Heart right ventricle (tissue), 16 donors: ENCODE data around the gene AK9. TPM values are rescaled to one million over a fixed set of nuclear protein-coding genes. Genes with fewer than 3 reads are reported as not detected.
"Not testable (repeated sequence)": the region's sequence is repeated elsewhere in the genome, so short reads cannot be mapped to it uniquely, and the experiment has no call there.

Experiments used
- ATAC-seq, 8 donors: fragments of 200-7000 bp; cut with Tn5 transposase; one replicate each; pipeline ENCODE4 v1.9.1; 2020; ENCODE audit warnings: mild to moderate bottlenecking in 8 of 8, moderate library complexity in 8 of 8, moderate number of reproducible peaks in 1 of 8
- DNase-seq, 2 donors: peaks; one replicate each; pipeline ENCODE4 v3.0.0-alpha.2; 2020
- H3K27ac ChIP-seq, 10 donors: fragments of 200-600 bp; sonication (generic) in 2 of 10; one replicate each; pipeline versions ENCODE4 v1.5.0 to v1.8.0; 2020 to 2022; ENCODE audit warnings: mild to moderate bottlenecking in 3 of 10
- H3K27me3 ChIP-seq, 7 donors: fragments of 200-600 bp; one replicate each; pipeline ENCODE4 v1.8.0; 2021 to 2022; ENCODE audit warnings: mild to moderate bottlenecking in 2 of 7
- H3K36me3 ChIP-seq, 9 donors: fragments of 200-600 bp; sonication (generic) in 1 of 9; one replicate each; pipeline versions ENCODE4 v1.5.0 to v1.8.0; 2020 to 2022; ENCODE audit warnings: mild to moderate bottlenecking in 2 of 9
- H3K4me1 ChIP-seq, 9 donors: fragments of 200-600 bp; sonication (generic) in 1 of 9; one replicate each; pipeline versions ENCODE4 v1.5.0 to v1.8.0; 2020 to 2022; ENCODE audit warnings: mild to moderate bottlenecking in 4 of 9
- H3K4me3 ChIP-seq, 10 donors: fragments of 200-600 bp; sonication (generic) in 2 of 10; one replicate each; pipeline versions ENCODE4 v1.5.0 to v1.8.0; 2020 to 2022; ENCODE audit warnings: mild to moderate bottlenecking in 7 of 10, moderate library complexity in 2 of 10
- H3K9me3 ChIP-seq, 11 donors: fragments of 200-600 bp in 10 of 11; sonication (generic) in 2 of 11; one replicate each; pipeline versions ENCODE4 v1.5.0 to v1.8.0; 2013 to 2022; ENCODE audit warnings: mild to moderate bottlenecking in 2 of 11, control low read depth in 1 of 11, moderate library complexity in 1 of 11
- WGBS, 2 donors: extraction: QIAGEN DNeasy Blood & Tissue Kit; methylation state at CpG; one replicate each; pipeline ENCODE4 v1.1.7; 2013; ENCODE audit warnings: inconsistent platforms in 1 of 2; 5-methylcytosine and 5-hydroxymethylcytosine counted together
- intact Hi-C, 10 donors: fragments of 100-400 bp; cut with DNase I; formaldehyde crosslinking; loops; one replicate each; pipeline versions ENCODE4 v1.11.1 to v1.14.2; 2022
- polyA plus RNA-seq, 2 donors: library from polyadenylated mRNA; stranded (reverse); fragments of 200-250 nt; gene quantifications; one replicate each; pipeline ENCODE4 v1.2.3, GENCODE V29; 2013
- total RNA-seq, 10 donors: library from RNA; stranded (reverse); fragmentation: NEBNext Ultra II Directional in 3 of 10; extraction: Animal tissue kit (Norgen Biotek cat#: 25700) in 3 of 10; gene quantifications; one replicate each; pipeline versions ENCODE4 v1.2.1 to v1.2.4, GENCODE V29; 2021 to 2023
- TF ChIP-seq, protein P1 (sequence below), 9 donors: fragments of 200-600 bp; sonication (generic) in 2 of 9; IDR thresholded peaks; one replicate each; pipeline versions ENCODE4 v1.5.0 to v1.8.0; 2021 to 2022; ENCODE audit warnings: antibody characterized with exemption in 9 of 9, mild to moderate bottlenecking in 5 of 9, moderate library complexity in 1 of 9
- donor health status: Arrhythmogenic right ventricular cardiomyopathy.
- donor health status: ischemic (EF 13 %, LVEDD 7.1; RV severe dilation, severe dysfunction).
- donor health status: healthy with polysubstance abuse.
- donor health status: DM: no; HTN: yes; CAD: no.
- donor health status: DM: no; HTN: no; CAD: no.
- donor health status: ischemic (EF 25% LVEDD 6.9; RV normal size, moderate dysfunction).
- donor health status: ischemic (EF 25% LVEDD 5.7; RV mildly dilated, moderate dysfunction).
- donor health status: healthy.
- donor health status: DM: yes; HTN: yes; CAD: no.
- donor health status: Ischemic cardiomyopathy.
- donor health status: ischemic (EF 35%, LVEDD 5.7; RV mildly dilated, moderate dysfunction).
- donor health status: nonischemic (EF 11% LVEDD 7.7; RV severe dilation, severe dysfunction).
- donor health status: DM: yes; HTN: yes; CAD: no.
- donor health status: PGD.
- donor health status: ischemic (EF 29% LVEDD 5.4; RV normal size, mild dysfunction).
- donor health status: nonischemic (EF 23%, LVEDD 6.1; RV moderate dilation, normal function).

Gene AK9
- total and polyA plus RNA-seq, 12 donors, result 4.6 to 17.0 (median 10.9) TPM

DNA sequence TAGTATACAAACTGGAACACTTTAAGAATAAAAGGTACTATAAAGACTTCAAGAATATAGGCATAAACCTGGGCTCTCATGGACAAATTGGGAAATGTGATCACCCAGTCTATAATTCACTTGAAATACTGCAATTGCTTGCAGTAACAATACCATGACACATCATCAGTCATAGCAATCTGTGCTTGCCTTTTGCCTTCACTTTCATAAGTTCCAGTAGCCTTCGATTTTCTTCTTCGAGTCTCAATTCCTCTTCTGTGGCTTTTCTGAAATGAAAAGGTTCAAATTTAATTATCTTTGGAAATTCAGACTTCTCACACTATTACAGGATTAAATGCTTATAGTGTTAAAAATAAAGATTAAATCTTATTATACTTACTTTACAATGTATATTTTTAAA is 111.6 kb downstream of the AK9 start:
- Histone ChIP-seq H3K4me1 (no peaks in the 10 kb centered on the region), H3K27me3 (no peaks in the 10 kb centered on the region), H3K36me3 (peaks cover 0 to 12% (median 0%) of the 10 kb centered on the region in 9 donors), H3K9me3 (peaks cover 0 to 6% (median 0%) of the 10 kb centered on the region in 11 donors), H3K27ac (no peak overlapping the region), H3K4me3 (no peak overlapping the region)
- TF ChIP-seq, protein P1, sequence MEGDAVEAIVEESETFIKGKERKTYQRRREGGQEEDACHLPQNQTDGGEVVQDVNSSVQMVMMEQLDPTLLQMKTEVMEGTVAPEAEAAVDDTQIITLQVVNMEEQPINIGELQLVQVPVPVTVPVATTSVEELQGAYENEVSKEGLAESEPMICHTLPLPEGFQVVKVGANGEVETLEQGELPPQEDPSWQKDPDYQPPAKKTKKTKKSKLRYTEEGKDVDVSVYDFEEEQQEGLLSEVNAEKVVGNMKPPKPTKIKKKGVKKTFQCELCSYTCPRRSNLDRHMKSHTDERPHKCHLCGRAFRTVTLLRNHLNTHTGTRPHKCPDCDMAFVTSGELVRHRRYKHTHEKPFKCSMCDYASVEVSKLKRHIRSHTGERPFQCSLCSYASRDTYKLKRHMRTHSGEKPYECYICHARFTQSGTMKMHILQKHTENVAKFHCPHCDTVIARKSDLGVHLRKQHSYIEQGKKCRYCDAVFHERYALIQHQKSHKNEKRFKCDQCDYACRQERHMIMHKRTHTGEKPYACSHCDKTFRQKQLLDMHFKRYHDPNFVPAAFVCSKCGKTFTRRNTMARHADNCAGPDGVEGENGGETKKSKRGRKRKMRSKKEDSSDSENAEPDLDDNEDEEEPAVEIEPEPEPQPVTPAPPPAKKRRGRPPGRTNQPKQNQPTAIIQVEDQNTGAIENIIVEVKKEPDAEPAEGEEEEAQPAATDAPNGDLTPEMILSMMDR (IDR thresholded peaks at IDR 0.05), result no peak
- WGBS, 2 donors, result 89 to 90% methylated on average over 2 of the region's 2 CpGs
- intact Hi-C loops, result no loop called here
- DNase-seq, result no peak
- ATAC-seq, result no peak

DNA sequence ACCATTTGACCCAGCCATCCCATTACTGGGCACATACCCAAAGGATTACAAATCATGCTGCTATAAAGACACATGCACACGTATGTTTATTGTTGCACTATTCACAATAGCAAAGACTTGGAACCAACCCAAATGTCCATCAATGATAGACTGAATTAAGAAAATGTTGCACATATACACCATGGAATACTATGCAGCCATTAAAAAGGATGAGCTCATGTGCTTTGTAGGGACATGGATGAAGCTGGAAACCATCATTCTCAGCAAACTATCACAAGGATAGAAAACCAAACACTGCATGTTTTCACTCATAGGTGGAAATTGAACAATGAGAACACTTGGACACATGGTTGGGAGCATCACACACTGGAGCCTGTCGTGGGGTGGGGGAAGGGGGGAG is 121.1 kb downstream of the AK9 start:
- H3K4me1 ChIP-seq, DNase-seq, H3K36me3 ChIP-seq, intact Hi-C loops, ATAC-seq, H3K27me3 ChIP-seq, H3K4me3 ChIP-seq, H3K27ac ChIP-seq: not testable (repeated sequence)
- peaks cover 0 to 12% (median 0%) of the 10 kb centered on the region in 11 donors for H3K9me3 ChIP-seq
- 89 to 90% methylated on average over 2 of the region's 2 CpGs for WGBS, 2 donors

DNA sequence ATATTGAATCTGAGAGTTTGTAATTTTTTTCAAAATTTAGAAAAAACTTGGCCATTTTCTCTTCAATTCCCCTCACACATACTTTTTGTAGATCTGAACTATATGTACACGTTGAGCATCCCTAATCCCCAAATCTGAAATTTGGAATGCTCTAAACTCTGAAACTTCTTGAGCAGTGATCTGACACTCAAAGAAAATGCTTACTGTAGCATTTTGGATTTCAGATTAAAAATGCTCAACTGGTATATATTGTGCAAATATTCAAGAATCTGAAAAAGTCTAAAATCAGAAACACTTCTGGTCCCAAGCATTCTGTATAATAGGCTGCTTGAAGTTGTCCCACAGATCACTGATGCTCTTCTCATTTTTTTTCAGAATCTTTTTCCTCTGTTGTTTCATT is 129.2 kb downstream of the AK9 start:
- no peaks in the 10 kb centered on the region for H3K27me3 ChIP-seq
- ATAC-seq (no peak), DNase-seq (no peak)
- no peaks in the 10 kb centered on the region for H3K4me1 ChIP-seq
- TF ChIP-seq, protein P1 (IDR thresholded peaks at IDR 0.05), result no peak
- WGBS, 2 donors, result 83 to 87% methylated on average over 1 of the region's 1 CpG
- H3K9me3 ChIP-seq, result peaks cover 0 to 18% (median 7%) of the 10 kb centered on the region in 11 donors
- peaks cover 0 to 18% (median 0%) of the 10 kb centered on the region in 9 donors for H3K36me3 ChIP-seq
- H3K4me3 ChIP-seq, result no peak overlapping the region
- intact Hi-C loops, result no loop called here
- H3K27ac ChIP-seq, result no peak overlapping the region

- H3K4me3 ChIP-seq, result no peak overlapping the region
- 64 to 75% methylated on average over 6 of the region's 6 CpGs for WGBS, 2 donors
- TF ChIP-seq, protein P1 (IDR thresholded peaks at IDR 0.05), result no peak
- no peaks in the 10 kb centered on the region for H3K4me1 ChIP-seq
- intact Hi-C loops, result no loop called here
- peak in 1 of 8 donors; percentile 25 for ATAC-seq
- H3K27ac ChIP-seq, result no peak overlapping the region
- no peaks in the 10 kb centered on the region for H3K27me3 ChIP-seq
- H3K36me3 ChIP-seq, result no peaks in the 10 kb centered on the region
- DNase-seq, result no peak
- H3K9me3 ChIP-seq, result no peaks in the 10 kb centered on the region
These were observed 159.6 kb downstream of the AK9 start for GRCh38 chr6:109531446-109531845.

- no peak for DNase-seq
- no peaks in the 10 kb centered on the region for H3K4me1 ChIP-seq
- peaks cover 0 to 19% (median 0%) of the 10 kb centered on the region in 11 donors for H3K9me3 ChIP-seq
- intact Hi-C loops, result loop anchor here in 9 of 10 donors (5.0 to 10.0 kb wide), 10 partner anchors 164 to 867 kb away; partner anchors contain the start of genes AK9 (in 3 of the 9) and FIG4 (in 3 of the 9)
- no peak overlapping the region for H3K27ac ChIP-seq
- no peaks in the 10 kb centered on the region for H3K36me3 ChIP-seq
- H3K4me3 ChIP-seq, result no peak overlapping the region
- ATAC-seq, result no peak
- no peaks in the 10 kb centered on the region for H3K27me3 ChIP-seq
- 79 to 89% methylated on average over 3 of the region's 3 CpGs for WGBS, 2 donors
- TF ChIP-seq, protein P1 (IDR thresholded peaks at IDR 0.05), result no peak
These were observed 163.0 kb downstream of the AK9 start for GRCh38 chr6:109527989-109528388.
